ENCODE results near the gene COA8.

- TF ChIP-seq TCF12 (IDR thresholded peaks at IDR 0.05; ENCODE audit: low read depth) (no peak), MAX (IDR thresholded peaks at IDR 0.05) (peak; percentile 61), USF1 (IDR thresholded peaks at IDR 0.05) (no peak), NFIC (IDR thresholded peaks at IDR 0.05) (no peak), REST (IDR thresholded peaks at IDR 0.05; ENCODE audit: low read depth) (no peak), CEBPB (IDR thresholded peaks at IDR 0.05) (no peak), FOXM1 (IDR thresholded peaks at IDR 0.05; ENCODE audit: borderline replicate concordance, low read depth) (no peak), EP300 (IDR thresholded peaks at IDR 0.05; ENCODE audit: borderline replicate concordance) (no peak), TEAD4 (IDR thresholded peaks at IDR 0.05) (no peak), TAF1 (IDR thresholded peaks at IDR 0.05; ENCODE audit: low read depth) (no peak), YY1 (IDR thresholded peaks at IDR 0.05; ENCODE audit: low read depth) (no peak)
Observed at GRCh38 chr14:103606963-103607668, 44.4 kb downstream of the COA8 start.

All from Ishikawa (cell line).